GM21717 (cell line): Measurements from ENCODE around the gene IRAK3.
"Not testable (repeated sequence)": the region's sequence is repeated elsewhere in the genome, so short reads cannot be mapped to it uniquely, and the experiment has no call there.

ENCODE experiments used
- ATAC-seq: cut with Tn5 transposase; IDR thresholded peaks from one replicate; pipeline ENCODE4 v1.9.1; 2021; ENCODE audit warnings: mild to moderate bottlenecking, moderate library complexity; ENCODE audit not compliant: unreplicated experiment

The IRAK3 gene

GRCh38 chr12:66211573-66211972 is 22.6 kb downstream of the IRAK3 start:
- not testable (repeated sequence) for ATAC-seq

- not testable (repeated sequence) for ATAC-seq
Observed at GRCh38 chr12:66213011-66213410, 24.0 kb downstream of the IRAK3 start.

- no peak for ATAC-seq
Observed at GRCh38 chr12:66217342-66217917, 28.4 kb downstream of the IRAK3 start.

- ATAC-seq, result no peak
Observed at GRCh38 chr12:66228462-66228861, 39.4 kb downstream of the IRAK3 start.

- ATAC-seq, result peak; percentile 38
Observed at GRCh38 chr12:66232263-66232662, 43.2 kb downstream of the IRAK3 start.

GRCh38 chr12:66234037-66234693 is 45.2 kb downstream of the IRAK3 start:
- ATAC-seq, result peak; percentile 83

GRCh38 chr12:66234773-66235625 is 46.0 kb downstream of the IRAK3 start:
- peak; percentile 41 for ATAC-seq

- ATAC-seq, result no peak
Observed at GRCh38 chr12:66235626-66236281, 46.7 kb downstream of the IRAK3 start.

- ATAC-seq, result not testable (repeated sequence)
Observed at GRCh38 chr12:66236282-66236675, 47.3 kb downstream of the IRAK3 start.

GRCh38 chr12:66236969-66237368 is 48.0 kb downstream of the IRAK3 start:
- no peak for ATAC-seq

- no peak for ATAC-seq
Observed at GRCh38 chr12:66237505-66238175, 48.6 kb downstream of the IRAK3 start.

- ATAC-seq, result no peak
Observed at GRCh38 chr12:66239295-66239694, 50.3 kb downstream of the IRAK3 start.

GRCh38 chr12:66240096-66240820 is 51.2 kb downstream of the IRAK3 start:
- no peak for ATAC-seq

- no peak for ATAC-seq
Observed at GRCh38 chr12:66241061-66242043, 52.3 kb downstream of the IRAK3 start.

GRCh38 chr12:66242311-66242710 is 53.3 kb downstream of the IRAK3 start:
- ATAC-seq, result no peak

- no peak for ATAC-seq
Observed at GRCh38 chr12:66243911-66244310, 54.9 kb downstream of the IRAK3 start.

- ATAC-seq, result no peak
Observed at GRCh38 chr12:66244446-66244845, 55.4 kb downstream of the IRAK3 start.

- no peak for ATAC-seq
Observed at GRCh38 chr12:66247741-66248140, 58.7 kb downstream of the IRAK3 start.

- ATAC-seq, result no peak
Observed at GRCh38 chr12:66251049-66251448, 62.0 kb downstream of the IRAK3 start.
